HG03469 (cell line): Measurements from ENCODE around the gene SMIM14.
"Not testable (repeated sequence)": the region's sequence is repeated elsewhere in the genome, so short reads cannot be mapped to it uniquely, and the experiment has no call there.

Source experiments
- ATAC-seq: cut with Tn5 transposase; IDR thresholded peaks from one replicate; pipeline ENCODE4 v1.9.1; 2021; ENCODE audit warnings: mild to moderate bottlenecking, moderate library complexity, moderate number of reproducible peaks; ENCODE audit not compliant: unreplicated experiment

Gene SMIM14

DNA sequence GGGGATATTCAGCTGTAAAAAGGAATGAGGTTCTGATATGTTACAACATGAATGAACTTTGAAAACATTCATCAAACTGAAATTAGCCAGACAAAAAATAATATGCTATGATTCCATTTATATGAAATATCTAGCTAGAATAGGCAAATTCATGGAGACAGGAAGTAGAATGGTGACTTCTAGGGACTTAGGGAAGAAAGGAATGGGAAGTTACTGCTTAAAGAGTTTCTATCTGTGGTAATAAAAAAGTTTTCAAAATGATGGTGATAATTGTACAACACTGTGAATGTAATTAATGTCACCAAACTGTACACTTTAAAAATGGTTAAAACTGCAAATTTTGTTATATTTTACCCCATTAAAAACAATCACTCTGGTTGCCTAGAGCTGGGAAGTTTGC lies 30.2 kb downstream of the SMIM14 start:
- ATAC-seq: no peak

DNA sequence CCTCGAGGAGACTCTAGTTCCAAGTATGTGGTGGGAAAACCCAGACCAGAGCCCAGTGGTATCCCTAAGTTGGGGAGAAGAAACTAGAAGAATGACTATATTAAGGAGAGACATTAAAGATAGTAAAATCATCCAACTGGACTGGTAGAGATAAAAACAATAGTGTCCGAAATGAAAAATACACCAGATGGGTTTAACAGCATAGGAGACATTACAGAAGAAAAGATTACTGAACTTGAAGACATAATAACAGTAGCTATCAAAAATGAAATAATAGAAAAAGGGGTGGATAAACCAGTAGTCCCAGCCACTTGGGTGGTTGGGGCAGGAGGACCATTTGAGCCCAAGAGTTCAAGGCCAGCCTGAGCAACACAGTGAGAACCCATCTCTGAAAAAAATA lies 31.9 kb downstream of the SMIM14 start:
- ATAC-seq: no peak

DNA sequence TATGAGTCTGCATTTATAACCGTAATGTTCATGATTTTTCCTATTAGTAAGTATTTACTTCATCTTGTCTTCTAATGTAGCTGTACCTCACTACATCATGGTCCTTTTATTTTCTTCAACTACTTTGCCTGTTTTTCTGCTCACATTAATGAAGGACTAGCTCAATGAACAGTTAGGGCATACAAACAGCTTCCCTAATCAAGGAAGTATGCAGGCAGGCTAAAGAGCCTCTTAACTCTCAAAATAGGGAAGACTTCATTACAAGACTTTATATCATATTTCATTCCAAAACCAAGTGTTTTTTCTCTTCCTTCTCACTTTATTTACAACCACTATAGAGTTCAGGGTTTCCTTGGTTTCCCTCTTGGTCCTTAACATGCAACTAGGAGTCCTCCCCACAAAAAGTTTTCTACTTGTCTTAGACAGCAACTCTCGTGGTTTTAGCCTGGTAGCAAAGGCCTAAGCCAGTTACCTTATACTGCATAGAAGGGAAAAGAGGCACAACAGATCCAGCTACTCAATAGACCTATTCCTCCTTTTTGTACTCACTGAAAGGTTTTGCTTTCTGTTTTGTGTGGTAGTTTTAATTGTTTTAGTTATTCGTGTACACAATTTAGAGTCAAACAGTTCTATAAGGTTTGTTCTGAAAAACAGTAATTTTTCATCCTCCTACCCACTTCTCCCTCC lies 40.8 kb downstream of the SMIM14 start:
- ATAC-seq: no peak

DNA sequence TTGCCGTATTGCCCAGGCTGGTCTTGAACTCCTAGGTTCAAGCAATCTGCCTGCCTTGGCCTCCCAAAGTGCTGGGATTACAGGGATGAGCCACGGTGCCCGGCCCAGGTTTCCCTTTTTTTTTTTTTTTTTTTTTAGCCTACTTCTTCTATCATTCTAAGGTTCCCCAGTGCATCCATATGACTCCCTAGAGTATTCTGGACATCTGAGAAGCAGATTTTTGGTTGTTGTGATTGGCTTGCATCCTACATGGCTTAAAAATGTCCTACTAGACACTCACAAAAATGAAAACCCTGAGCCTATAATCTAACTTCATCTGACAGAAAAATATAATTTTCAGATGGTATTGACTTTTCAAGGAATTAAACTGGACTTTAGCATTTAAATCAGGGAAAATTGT lies 41.7 kb downstream of the SMIM14 start:
- no peak for ATAC-seq

DNA sequence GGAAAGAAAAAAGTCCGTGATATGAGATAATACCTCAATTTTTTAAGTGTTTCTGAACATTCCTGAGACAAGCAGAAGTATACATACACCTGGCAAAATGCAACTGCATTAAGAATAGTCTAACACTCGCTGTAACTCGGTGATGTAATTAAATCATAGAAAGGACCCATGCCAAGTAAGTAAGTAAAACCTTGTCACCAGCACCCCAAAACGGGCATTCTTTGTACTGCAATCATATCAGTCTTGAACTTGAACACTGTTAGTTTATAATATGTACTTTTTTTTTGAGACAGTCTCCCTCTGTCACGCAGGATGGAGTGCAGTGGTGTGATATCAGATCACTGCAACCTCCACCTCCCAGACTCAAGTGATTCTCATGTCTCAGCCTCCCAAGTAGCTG lies 47.4 kb downstream of the SMIM14 start:
- no peak for ATAC-seq

DNA sequence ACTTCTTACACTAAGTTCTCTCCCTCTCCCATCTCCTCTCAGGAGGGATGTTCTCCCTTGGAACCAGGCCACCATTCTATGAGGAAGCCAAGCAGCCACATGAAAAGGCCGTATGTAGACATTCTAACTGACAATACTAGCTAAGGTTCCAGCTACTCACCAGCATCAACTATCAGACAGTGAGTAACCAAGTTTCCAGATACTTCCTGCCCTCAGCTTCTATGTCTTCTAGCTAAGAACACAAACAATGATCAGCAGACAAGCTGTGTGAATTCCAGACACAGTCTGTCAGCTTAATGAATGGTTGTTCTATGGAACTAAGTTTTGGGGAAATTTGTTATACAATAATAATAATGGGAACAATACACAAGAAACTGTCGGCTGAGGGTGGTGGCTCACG lies 50.8 kb downstream of the SMIM14 start:
- no peak for ATAC-seq

DNA sequence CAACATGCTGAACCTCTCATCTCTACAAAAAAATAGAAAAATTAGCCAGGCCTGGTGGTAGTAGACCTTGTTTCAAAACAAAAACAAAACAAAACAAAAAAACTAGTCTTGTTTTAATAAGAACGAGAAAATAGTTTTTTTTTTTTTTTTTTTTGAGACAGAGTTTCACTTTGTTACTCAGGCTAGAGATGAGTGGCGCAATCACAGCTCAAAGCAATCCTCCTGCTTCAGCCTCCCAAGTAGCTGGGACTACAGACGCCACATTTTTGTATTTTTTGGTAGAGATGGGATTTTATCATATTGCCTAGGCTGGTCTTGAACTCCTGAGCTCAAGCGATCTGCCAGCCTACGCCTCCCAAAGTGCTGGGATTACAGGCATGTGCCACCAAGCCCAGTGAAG lies 63.7 kb downstream of the SMIM14 start:
- no peak for ATAC-seq

DNA sequence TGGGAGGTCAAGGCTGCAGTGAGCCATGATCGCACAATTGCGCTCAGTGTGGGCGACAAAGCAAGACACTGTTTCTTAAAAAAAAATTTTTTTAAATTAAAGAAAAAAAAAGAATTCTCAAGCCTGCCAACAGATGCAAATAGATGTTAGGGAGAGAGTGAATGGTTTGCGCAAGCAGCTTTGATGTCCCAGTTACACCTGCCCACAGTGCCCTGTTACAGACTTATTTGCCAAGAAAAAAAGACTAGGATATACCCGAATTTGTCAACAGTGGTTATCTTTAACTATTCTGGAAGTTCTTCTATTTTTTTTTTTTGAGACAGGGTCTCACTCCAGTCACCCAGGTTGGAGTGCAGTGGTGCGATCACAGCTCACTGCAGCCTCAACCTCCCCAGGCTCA lies 67.2 kb downstream of the SMIM14 start:
- no peak for ATAC-seq

DNA sequence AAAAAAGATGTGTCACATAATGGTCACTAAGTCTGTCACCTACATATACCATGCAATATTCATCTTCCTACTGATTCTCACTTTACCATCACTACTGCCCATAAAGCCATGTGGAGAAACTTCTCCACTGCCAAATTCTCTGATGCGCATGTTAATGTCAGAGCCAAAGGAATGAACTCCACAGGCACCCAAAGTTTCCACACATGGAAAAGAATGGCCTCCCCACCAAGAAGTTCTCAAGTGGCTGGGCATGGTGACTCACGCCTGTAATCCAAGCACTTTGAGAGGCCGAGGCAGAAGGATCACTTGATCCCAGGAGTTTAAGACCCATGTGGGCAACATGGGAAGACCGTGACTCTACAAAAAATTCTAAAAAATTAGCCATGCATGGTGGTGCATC lies 67.6 kb downstream of the SMIM14 start:
- ATAC-seq: no peak

DNA sequence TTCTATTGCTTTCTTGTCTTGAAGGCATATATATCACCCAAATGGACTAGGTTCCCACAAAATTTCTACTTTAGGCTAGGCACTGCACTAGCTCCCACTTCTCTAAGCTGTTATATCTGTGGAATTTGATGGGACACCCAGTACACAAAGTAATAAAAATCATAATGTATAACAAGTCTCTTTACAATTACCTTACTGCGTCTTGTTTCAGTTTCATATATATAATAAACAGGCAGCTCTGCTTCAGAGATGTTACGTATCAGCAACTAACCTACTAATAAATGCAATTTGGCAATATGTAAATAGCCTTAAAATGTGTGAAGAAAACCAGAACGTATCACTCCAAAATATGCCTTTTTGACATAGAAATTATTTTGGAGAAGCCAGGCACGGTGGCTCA lies 69.5 kb downstream of the SMIM14 start:
- no peak for ATAC-seq

DNA sequence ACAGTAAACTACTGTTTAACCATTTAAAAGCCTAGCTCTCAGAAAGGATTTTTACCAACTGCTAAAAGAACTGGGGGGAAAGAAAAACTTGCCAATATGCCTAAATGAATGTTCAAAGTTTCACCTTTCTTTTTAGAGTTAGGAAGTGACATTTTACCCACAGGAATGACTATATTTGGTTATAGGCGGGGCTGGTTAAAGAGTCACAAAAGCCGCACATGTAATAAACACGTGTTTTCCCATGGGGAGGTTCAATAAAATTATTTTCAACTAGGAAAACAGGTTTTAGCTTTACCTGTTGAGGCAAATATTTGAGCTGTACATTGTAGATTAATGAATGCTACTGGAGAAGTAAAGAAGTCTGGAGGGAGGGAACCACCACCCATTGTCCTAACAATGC lies 69.9 kb downstream of the SMIM14 start:
- no peak for ATAC-seq

DNA sequence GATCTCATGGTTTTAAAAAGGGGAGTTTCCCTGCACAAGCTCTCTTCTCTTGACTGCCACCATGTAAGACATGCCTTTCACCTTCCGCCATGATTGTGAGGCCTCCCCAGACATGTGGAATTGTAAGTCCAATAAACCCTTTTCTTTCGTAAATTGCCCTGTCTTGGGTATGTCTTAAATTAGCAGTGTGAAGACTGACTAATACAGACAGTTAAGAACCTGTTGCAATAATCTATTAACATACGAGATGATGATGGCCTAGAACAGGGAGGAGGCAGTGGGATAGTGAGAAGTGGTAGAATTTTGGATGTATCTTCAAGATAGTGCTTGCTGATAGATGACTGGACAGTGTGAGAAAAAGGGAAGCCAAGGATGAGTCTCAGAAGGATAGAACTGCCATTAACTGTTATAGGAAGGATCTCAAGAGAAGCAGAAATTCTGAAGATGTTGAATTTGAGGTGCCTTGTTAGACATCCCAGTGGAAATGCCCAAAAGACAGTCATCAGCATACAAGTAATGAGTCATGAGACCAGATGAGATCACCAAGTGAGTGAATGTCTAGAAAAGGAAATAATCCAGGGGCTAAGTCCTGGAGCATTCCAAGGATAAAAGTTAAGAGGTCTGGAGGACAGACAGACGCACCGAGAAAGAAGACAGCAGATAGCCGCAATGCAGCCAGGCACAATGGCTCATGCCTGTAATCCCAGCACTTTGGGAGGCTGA lies 72.6 kb downstream of the SMIM14 start:
- no peak for ATAC-seq

DNA sequence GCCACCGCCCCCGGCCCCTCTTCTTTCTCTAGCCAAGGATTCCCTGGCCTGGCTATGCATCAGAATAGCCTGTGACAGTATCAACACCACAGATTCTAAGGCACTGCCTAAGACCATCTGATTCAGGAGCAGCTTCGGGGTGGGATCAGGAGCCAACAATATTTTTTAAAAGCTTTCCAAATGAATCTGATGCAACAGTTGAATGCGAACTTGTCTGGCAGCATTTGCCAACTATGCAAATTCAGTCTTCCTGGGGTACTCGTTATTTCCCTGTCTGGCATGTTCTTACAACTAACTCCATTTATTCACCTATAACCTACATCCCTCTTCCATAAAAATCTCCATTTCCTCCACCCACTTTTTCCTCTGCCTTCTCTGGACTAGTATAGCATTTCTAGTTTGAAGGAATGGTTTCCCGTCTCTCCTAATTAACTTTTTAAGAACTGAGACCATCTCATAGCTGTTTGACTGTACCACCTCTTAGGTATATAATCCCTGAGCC lies 75.3 kb downstream of the SMIM14 start:
- ATAC-seq: no peak

DNA sequence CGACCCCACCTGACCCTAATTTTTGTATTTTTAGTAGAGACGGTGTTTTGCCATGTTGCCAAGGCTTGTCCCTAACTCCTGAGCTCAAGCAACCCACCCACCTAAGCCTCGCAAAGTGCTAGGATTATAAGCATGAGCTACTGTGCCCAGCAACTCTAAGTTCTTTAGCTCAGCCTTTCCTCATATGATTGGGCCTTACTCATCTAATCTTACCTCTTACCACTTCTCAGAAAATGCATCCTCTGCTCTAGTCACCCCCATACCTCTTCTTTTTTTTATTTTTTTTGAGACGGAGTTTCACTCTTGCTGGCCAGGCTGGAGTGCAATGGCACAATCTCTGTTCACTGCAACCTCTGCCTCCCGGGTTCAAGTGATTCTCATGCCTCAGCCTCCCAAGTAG lies 75.9 kb downstream of the SMIM14 start:
- ATAC-seq: no peak

DNA sequence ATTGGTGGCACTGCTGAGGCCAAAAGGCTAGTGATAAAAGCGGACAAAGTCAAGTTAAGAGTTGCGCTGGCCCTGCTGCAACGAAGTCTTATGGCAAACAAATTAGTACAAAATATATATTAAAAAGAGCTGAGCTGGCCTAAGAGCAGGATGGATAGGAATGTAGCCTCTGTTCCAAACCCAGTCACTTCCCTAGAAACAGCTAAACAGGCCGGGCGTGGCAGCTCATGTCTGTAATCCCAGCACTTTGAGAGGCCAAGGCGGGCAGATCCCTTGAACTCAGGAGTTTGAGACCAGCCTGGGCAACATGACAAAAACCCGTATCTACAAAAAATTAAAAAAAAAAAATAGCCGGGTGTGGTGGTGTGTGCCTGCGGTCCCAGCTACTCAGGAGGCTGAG lies 79.0 kb downstream of the SMIM14 start:
- no peak for ATAC-seq

DNA sequence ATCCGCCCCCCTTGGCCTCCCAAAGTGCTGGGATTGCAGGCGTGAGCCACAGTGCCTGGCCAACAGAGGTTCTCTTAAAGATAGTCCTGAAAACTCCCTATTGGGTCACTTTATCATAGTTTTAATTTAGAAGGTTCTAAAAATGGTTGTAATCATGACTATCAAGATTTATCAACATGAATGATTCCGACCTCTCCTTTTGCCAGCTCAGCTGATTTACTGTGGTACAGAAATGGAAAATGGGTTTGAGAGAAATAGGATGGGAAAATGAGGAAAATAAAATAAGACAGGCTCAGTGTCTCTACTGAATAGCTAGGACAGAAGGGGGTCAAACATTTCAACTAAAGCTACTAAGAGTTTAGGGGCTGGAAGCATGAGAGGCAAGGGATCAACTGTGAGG lies 83.2 kb downstream of the SMIM14 start:
- ATAC-seq: no peak

DNA sequence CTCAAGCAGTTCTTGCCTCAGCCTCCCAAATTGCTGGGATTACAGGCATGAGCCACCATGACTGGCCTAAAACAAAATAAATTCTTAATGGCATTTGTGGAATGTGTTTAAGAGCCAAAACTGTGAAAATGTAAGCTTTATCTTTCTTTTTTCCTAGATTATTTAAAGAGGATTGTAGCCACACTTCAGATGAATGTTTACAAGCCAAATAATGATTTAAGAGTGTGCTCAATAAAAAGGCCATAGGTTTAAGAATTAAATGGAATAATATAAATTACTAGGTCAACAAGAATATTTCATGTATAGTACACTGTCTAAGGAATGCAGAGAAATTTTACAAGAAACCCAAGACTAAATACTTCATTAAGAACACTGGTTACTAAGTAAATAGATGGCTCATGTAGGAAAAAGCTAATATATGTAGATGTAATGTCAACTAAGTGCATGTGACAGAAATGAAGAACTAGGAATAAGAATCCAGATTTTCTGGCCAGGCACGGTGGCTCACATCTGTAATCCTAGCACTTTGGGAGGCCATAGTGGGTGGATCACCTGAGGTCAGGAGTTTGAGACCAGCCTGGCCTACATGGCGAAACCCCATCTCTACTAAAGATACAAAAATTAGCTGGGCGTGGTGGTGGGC lies 90.1 kb downstream of the SMIM14 start:
- ATAC-seq: no peak

DNA sequence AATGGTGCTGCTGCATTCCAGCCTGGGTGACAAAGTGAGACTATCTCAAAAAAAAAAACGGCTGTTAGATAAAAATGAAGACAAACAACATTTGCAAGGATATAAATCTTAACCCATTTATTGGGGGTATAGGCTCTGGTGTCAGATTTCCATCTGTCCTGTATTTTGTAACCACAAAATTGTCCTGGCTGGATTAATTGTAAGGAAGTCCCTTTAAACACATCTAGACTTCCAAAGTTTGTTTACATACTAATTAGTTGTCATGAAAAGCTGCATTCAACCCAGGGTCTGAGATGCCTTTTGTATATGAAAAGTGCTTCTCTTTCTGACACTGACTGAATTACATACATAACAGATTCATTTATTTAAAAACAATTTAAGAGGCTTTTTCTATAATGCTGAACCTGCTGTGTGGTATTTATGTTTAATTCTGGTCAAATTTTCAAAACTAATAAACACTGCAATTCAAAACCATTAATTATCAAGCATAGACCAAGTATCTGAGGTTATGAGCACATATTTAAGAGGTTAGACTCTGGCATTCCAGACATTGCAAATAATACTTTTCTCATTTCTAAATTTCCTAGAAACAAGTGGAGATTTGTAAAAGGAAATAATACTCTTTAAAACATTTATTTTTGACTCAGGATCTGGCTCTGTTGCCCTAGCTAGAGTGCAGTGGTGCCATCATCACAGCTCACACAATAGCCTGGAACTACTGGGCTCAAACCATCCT lies 93.9 kb downstream of the SMIM14 start:
- no peak for ATAC-seq

DNA sequence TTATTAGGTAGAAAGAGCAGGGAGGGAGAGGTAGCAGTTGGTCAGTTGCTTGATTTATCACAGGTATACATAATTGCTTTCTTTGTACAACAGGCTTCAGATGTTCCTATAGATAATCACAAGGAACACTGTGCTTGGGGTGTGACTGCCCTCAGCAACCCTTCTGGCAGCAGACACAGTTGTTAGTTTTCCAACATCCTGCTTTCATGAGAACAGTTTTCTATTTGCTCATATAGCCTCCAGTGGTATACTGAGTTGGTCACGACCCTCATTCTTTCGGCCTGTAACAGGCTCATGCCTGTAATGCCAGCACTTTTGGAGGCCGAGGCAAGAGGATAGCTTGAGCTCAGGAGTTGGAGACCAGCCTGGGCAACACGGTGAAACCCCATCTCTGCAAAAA lies 94.6 kb downstream of the SMIM14 start:
- not testable (repeated sequence) for ATAC-seq

DNA sequence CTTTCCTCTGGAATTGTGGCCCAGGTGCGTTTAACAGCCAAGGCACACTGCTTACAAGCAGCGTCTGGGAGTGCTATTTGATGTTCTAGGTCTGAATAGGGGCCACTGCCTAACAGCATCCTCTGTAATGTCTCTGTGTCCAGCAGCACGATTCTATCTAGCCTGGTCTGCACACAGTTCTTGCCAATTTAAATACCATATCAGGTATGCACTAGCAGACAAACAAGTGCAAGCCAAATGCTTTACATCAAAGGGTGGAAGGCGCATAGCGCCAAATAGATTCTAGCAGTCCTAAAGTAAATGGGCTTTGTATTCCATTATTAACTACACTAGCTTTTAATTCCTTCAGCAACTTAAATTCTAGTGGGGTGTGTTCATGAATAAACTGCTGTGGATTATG lies 95.6 kb downstream of the SMIM14 start:
- ATAC-seq: no peak

DNA sequence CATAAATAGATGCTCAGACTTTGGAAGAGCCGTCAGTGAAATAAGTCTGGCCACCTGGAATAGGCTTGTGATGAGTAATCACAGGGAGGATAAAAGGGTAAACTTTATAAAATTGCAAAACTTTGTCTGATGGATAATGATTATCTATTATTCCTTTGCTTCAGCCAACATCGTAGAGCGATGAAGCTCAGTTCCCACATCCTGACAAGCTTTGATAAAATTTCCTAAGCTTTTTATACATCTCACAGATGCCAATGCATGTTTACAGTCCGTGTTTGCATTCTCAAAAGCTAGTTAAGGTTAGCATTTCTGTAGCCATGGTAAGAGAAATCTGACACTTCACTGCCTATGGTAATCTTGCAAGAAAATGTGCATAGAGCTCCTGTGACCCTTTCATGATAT lies 96.1 kb downstream of the SMIM14 start:
- ATAC-seq: no peak
